GM10847 (cell line): ENCODE measurements around the gene LYPLAL1.

Source experiments
- POLR2A ChIP-seq: IDR thresholded peaks from 2 replicates; pipeline ENCODE4 v1.6.1; 2011; ENCODE audit not compliant: insufficient read length; ENCODE audit errors: extremely low read depth

Gene LYPLAL1

GRCh38 chr1:219173758-219174459, at the start of gene LYPLAL1:
TSS of gene LYPLAL1 (plus strand) at chr1:219173878. CDS start at chr1:219173891, 13 bp downstream.
- peak; percentile 94 for TF ChIP-seq POLR2A

DNA sequence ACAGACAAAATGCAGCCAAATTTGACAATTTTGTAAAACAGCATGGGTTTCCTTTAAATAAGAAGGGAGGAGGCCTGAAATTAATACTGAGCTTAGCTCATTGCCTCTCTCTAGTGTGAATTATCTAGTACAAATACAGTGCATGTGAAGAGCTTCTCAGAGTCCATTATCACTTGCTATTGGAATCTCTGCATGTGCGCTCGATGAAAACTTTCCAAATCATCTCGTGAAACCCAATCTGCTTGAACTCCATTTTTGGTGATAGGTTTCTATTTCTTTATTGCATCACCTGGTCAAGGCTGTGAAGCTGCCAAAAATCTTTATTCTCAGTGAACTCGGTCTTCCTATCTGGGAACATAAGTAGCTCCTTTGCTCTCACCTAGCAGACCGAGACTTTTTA, 49.5 kb upstream of the LYPLAL1 start:
- TF ChIP-seq POLR2A: no peak

GRCh38 chr1:219125342-219125741, 48.3 kb upstream of the LYPLAL1 start:
- no peak for TF ChIP-seq POLR2A

DNA sequence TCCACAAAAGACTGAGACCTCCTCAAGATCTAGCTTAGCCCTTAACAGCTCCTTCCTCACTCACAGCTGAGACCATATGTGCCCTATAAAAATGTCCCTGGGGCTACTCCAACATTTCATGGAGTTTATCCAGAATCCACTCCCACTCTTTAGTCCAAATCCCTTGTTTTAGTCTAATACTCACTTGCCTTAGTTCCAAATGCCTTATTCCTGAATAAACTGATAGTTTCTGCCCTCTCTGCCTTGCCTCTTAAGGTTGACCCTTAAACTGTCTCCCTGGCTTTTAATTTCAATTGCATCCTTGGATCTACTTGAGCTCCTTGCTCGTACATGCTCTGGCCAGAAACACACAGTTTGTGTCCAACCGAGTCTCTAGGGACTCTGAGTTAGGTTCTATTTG, 47.3 kb upstream of the LYPLAL1 start:
- no peak for TF ChIP-seq POLR2A

DNA sequence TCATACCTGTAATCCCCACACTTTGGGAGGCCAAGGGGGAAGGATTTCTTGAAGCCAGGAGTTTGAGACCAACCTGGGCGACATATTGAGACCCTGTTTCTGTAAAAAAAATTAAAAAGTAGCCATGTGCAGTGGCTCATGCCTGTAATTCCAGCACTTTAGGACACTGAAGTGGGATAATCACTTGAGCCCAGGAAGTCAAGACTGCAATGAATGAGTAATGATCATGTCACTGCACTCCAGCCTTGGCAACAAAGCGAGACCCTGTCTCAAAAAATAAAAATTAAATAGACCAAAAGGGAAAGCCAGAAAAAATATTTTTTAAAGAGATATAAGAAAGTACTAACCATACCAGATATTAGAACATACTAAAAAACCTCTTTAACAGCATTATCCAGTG, 44.7 kb upstream of the LYPLAL1 start:
- TF ChIP-seq POLR2A: no peak

DNA sequence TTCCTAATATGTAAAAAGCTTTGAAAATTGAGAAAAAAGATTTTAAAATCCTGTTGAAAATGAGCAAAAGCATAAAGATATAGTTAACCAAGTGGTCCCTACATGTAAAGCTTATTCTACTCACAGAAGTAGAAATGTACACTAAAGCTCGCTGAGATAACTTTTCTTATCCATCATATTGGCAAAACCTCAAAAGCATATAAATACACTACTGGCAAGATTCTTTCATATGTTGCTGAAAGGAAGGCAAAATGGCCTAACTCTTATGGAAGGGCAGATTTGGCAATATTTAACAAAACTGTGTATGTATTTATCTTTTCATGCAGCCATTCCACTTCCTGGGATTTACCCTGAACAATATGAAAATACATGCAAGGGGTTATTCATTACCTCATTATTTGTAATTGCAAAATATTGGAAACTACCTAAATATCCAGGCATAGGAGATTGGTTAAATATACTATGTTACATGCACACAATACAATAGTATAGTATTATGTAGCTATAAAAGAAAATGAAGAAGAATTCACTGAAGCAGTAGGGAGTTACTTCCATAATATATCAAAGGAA, 43.2 kb upstream of the LYPLAL1 start:
- TF ChIP-seq POLR2A: no peak

DNA sequence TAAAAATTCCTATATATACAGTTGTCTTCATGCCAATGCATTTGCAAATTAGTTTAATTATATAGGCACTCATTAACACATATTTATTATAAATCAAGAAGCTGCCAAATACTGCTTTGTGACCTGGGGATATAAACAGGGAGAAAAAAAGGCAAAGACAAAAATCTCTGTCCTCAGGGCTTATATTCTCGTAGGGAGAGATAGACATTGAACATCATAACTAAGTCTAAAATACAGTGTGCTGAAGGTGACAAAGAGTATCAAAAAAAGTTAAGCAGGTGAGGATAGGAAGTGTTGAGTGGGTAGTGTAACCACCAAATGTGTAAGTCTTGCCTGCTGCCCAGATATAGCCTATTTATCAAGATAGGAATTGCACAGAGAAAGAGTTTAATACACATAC, 40.7 kb upstream of the LYPLAL1 start:
- TF ChIP-seq POLR2A: no peak

DNA sequence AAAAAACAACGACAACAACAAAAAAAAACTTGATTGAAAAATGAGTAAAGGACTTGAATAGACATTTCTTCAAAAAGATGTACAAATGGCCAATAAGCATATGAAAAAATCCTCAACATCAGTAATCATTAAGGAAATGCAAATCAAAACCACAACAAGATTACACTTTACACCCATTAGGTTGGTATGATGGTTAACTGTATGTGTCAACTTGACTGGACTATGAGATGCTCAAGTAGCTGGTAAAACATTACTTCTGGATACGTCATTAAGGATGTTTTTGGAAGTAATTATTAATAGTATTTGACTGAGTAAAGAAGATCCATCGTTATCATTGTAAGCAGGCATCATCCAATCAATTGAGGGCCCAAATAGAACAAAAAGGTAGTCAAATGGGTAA, 34.9 kb upstream of the LYPLAL1 start:
- TF ChIP-seq POLR2A: no peak

GRCh38 chr1:219140303-219140877, 33.3 kb upstream of the LYPLAL1 start:
- TF ChIP-seq POLR2A: no peak

GRCh38 chr1:219143735-219144134, 29.9 kb upstream of the LYPLAL1 start:
- no peak for TF ChIP-seq POLR2A

- no peak for TF ChIP-seq POLR2A
Measured at GRCh38 chr1:219144658-219145315, 28.9 kb upstream of the LYPLAL1 start.

DNA sequence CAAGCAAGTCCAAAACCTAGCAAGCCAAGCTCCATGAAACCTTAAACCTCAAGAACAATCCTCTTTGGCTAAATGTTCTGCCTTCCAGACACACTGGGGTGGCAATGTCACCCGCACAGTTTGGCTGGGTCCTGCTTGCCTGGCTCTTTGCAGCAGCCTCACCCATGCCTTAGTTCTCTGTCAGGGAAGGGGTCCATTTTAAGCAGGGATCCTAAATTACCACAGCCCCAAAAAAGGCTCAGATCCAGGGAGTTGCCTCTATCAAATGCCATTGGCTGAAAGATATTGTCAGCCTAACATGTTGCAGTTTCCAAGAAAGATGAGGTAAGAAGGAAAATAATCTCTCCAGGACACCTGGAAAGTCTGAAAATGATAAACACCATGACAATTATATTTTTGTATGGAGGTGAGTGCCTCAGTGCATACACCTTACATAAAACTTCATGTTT, 26.1 kb upstream of the LYPLAL1 start:
- TF ChIP-seq POLR2A: no peak

DNA sequence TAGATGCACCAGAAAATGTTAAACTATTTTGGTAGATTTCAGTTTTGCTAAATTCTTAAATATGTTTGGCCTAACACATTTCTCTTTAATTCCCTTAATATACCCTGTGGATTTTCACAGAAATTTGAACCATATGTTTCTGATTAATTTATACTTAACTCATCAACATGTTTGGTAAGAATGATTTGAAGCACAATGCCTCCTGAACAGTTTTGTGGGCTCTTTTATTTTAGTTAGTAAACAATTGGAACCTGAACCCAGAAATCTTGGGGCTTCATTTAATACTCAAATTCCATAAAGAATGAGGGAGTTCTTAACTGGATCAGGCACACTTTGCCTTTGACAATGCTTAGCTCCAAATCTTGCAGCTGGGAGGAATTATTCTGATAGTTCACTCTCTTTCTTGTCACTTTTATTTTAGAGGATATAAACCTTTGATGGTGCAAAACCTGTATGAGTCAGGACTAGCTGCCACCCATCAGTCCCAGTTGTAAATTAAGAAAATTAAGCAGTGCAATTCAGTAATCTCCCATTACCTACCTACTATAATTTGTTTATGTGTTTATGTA, 24.6 kb upstream of the LYPLAL1 start:
- no peak for TF ChIP-seq POLR2A

- TF ChIP-seq POLR2A: no peak
Measured at GRCh38 chr1:219149953-219150352, 23.7 kb upstream of the LYPLAL1 start.

DNA sequence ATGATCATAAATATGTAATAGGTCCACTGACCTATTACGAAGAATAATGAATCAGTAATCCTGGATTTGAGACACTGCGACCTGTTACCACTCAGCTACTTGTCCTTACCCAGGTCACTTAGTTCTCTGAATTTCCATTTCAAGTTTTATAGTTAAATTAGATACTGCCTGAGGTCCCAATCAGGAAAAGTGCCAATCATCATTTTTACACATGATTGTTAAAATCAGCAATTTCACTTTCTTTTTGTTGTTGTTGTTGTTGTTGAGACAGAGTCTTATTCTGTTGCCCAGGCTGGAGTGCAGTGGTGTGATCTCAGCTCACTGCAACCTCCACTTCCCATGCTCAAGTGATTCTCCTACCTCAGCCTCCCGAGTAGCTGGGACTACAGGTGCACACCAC, 22.8 kb upstream of the LYPLAL1 start:
- TF ChIP-seq POLR2A: no peak

DNA sequence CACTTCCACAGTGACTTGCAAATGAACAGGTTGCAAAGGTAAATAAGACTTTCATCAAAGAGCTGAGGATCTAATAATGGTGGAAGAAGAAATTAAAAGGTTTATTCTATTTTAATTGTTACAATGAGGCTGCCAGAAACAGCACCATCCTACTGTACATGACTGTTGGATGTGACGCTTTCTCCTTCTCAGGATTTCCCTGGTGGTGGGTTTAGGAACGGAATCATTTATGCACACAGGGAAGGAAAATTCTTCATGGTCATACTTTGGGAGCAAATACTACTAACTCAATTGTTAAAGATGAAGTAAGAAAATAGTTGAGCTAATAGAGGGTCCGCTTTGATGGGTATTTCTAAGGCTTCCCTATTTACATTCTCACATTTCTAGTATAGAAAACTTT, 22.2 kb upstream of the LYPLAL1 start:
- no peak for TF ChIP-seq POLR2A
